Esophagus squamous epithelium (tissue), 5 donors: ENCODE results near the gene AIG1. TPM values are rescaled to one million over a fixed set of nuclear protein-coding genes. Genes with fewer than 3 reads are reported as not detected.
A peak's percentile ranks its signal among the peaks of the same experiment; 100 is the strongest.

ENCODE experiments used
- DNase-seq: peaks from one replicate; lab custom pipeline; 2025; lab: John Stamatoyannopoulos, UW
- H3K27ac ChIP-seq, 4 donors: fragments of 200-600 bp; sonication (generic); one replicate each; pipeline ENCODE4 v1.5.1; 2016 to 2019; ENCODE audit warnings: mild to moderate bottlenecking in 1 of 4
- H3K27me3 ChIP-seq, 4 donors: fragments of 200-600 bp; sonication (generic); 1 replicate in 3 of 4; 2 replicates in 1 of 4; pipeline versions ENCODE4 v1.5.1 to v1.6.0; 2017 to 2021; ENCODE audit warnings: antibody characterized with exemption in 1 of 4
- H3K36me3 ChIP-seq, 3 donors: fragments of 200-600 bp; sonication (generic); one replicate each; pipeline ENCODE4 v1.5.1; 2016 to 2019
- H3K4me1 ChIP-seq, 3 donors: fragments of 200-600 bp; sonication (generic); one replicate each; pipeline ENCODE4 v1.5.1; 2017 to 2019
- H3K4me3 ChIP-seq, 4 donors: fragments of 200-600 bp; sonication (generic); 1 replicate in 3 of 4; 2 replicates in 1 of 4; pipeline ENCODE4 v1.5.1; 2016 to 2019; ENCODE audit warnings: mild to moderate bottlenecking in 2 of 4, moderate library complexity in 1 of 4
- H3K9me3 ChIP-seq, 3 donors: fragments of 200-600 bp; sonication (generic); one replicate each; pipeline ENCODE4 v1.5.1; 2016 to 2019
- CTCF ChIP-seq, 6 experiments: fragments of 450-650 bp in 4 of 6; fragments of 200-600 bp in 2 of 6; sonication (generic) in 2 of 6; IDR thresholded peaks; one replicate each; pipeline ENCODE4 v1.5.1; 2016 to 2019; ENCODE audit warnings: antibody characterized with exemption in 6 of 6, mild to moderate bottlenecking in 4 of 6, moderate library complexity in 4 of 6
- POLR2A ChIP-seq, 4 donors: fragments of 450-650 bp; IDR thresholded peaks; one replicate each; pipeline ENCODE4 v1.6.1; 2017; ENCODE audit warnings: antibody characterized with exemption in 4 of 4, mild to moderate bottlenecking in 4 of 4, moderate library complexity in 3 of 4
- WGBS, 2 donors: methylation state at CpG; one replicate each; pipeline ENCODE4 v1.1.5; 2018; 5-methylcytosine and 5-hydroxymethylcytosine counted together
- intact Hi-C: fragments of 100-400 bp; cut with DNase I; formaldehyde crosslinking; loops from one replicate; pipeline ENCODE4 v1.15.0; 2022
- total RNA-seq, 4 donors: library from RNA; depleted of rRNA; stranded (reverse); fragments of >200 nt; gene quantifications; one replicate each; pipeline ENCODE4 v1.1.0, GENCODE V29; 2016
- donor health status: DM: yes; HTN: yes; CAD: no.

The AIG1 gene
- total RNA-seq, 4 donors from 2014 or later: 29.1 to 30.5 (median 29.9) TPM

- Histone ChIP-seq H3K27ac (no peak overlapping the region), H3K4me1 (peaks cover 0 to 4% (median under 1%) of the 10 kb centered on the region in 3 donors), H3K4me3 (no peak overlapping the region), H3K36me3 (no peaks in the 10 kb centered on the region), H3K27me3 (peaks cover 0 to 5% (median 0%) of the 10 kb centered on the region in 4 donors), H3K9me3 (no peaks in the 10 kb centered on the region)
- TF ChIP-seq CTCF (IDR thresholded peaks at IDR 0.05) (no peak), POLR2A (IDR thresholded peaks at IDR 0.05) (no peak)
- DNase-seq: no peak
- intact Hi-C loops: no loop called here
- WGBS, 2 donors: 91 to 97% methylated on average over 2 of the region's 2 CpGs
These were observed 6.4 kb upstream of the AIG1 start for GRCh38 chr6:143054329-143054728.

GRCh38 chr6:143055213-143055612 is 5.5 kb upstream of the AIG1 start:
- Histone ChIP-seq H3K9me3 (no peaks in the 10 kb centered on the region), H3K27ac (no peak overlapping the region), H3K36me3 (no peaks in the 10 kb centered on the region), H3K4me1 (peaks cover 0 to 12% (median 3%) of the 10 kb centered on the region in 3 donors), H3K27me3 (no peaks in the 10 kb centered on the region), H3K4me3 (no peak overlapping the region)
- no peak for TF ChIP-seq CTCF (IDR thresholded peaks at IDR 0.05)
- TF ChIP-seq POLR2A (IDR thresholded peaks at IDR 0.05): no peak
- no peak for DNase-seq
- 84 to 90% methylated on average over 2 of the region's 2 CpGs for WGBS, 2 donors
- intact Hi-C loops: no loop called here

GRCh38 chr6:143055891-143056290 is 4.8 kb upstream of the AIG1 start:
- intact Hi-C loops: no loop called here

GRCh38 chr6:143058987-143059386 is 1.7 kb upstream of the AIG1 start:
- WGBS, 2 donors: 94 to 95% methylated on average over 7 of the region's 7 CpGs
- Histone ChIP-seq H3K27ac (no peak overlapping the region), H3K4me3 (no peak overlapping the region), H3K36me3 (no peaks in the 10 kb centered on the region), H3K9me3 (no peaks in the 10 kb centered on the region), H3K4me1 (peaks cover 6 to 26% (median 8%) of the 10 kb centered on the region in 3 donors), H3K27me3 (no peaks in the 10 kb centered on the region)
- DNase-seq: no peak
- TF ChIP-seq CTCF (IDR thresholded peaks at IDR 0.05) (no peak), POLR2A (IDR thresholded peaks at IDR 0.05) (no peak)
- intact Hi-C loops: no loop called here

More at GRCh38 chr6:143055891-143056290, 4.8 kb upstream of the AIG1 start:
- no peak overlapping the region for H3K27ac ChIP-seq
- H3K4me1 ChIP-seq: peaks cover under 1 to 12% (median 3%) of the 10 kb centered on the region in 3 donors
- no peaks in the 10 kb centered on the region for H3K27me3 ChIP-seq
- TF ChIP-seq POLR2A (IDR thresholded peaks at IDR 0.05): no peak
- no peak for TF ChIP-seq CTCF (IDR thresholded peaks at IDR 0.05)
- WGBS, 2 donors: 71 to 85% methylated on average over 4 of the region's 4 CpGs
- no peak overlapping the region for H3K4me3 ChIP-seq
- no peaks in the 10 kb centered on the region for H3K36me3 ChIP-seq
- no peak for DNase-seq
- no peaks in the 10 kb centered on the region for H3K9me3 ChIP-seq

- Histone ChIP-seq H3K27ac (peak overlapping the region; percentile 90 to 97 (median 94)), H3K9me3 (no peaks in the 10 kb centered on the region), H3K36me3 (no peaks in the 10 kb centered on the region), H3K4me1 (peaks cover 6 to 29% (median 8%) of the 10 kb centered on the region in 3 donors), H3K4me3 (peak overlapping the region; percentile 59 to 96 (median 84)), H3K27me3 (no peaks in the 10 kb centered on the region)
- TF ChIP-seq CTCF (IDR thresholded peaks at IDR 0.05): no peak
- no peak for TF ChIP-seq POLR2A (IDR thresholded peaks at IDR 0.05)
- WGBS, 2 donors: 0 to 3% methylated on average over 6 to 7 of the region's 8 CpGs
- DNase-seq: no peak
- intact Hi-C loops: no loop called here
These were observed 881 bp upstream of the AIG1 start for GRCh38 chr6:143059663-143060353.
